ENCODE data around the gene KRTAP12-2.

GRCh38 chr21:44708213-44708865, 41.6 kb upstream of the KRTAP12-2 start:
- no peak for TF ChIP-seq POLR2AphosphoS5 (IDR thresholded peaks at IDR 0.05; ENCODE audit: low read depth, low read length)
- no peak for TF ChIP-seq TAF1 (IDR thresholded peaks at IDR 0.05; ENCODE audit: low read depth, low read length)
- TF ChIP-seq POLR2A (IDR thresholded peaks at IDR 0.05; ENCODE audit: low read depth, low read length) = no peak
- TF ChIP-seq SPI1 (IDR thresholded peaks at IDR 0.05; ENCODE audit: low read depth, low read length) = no peak
- TF ChIP-seq PAX5 (IDR thresholded peaks at IDR 0.05; ENCODE audit: insufficient read depth, low read length, severe bottlenecking) = no peak
- TF ChIP-seq POU2F2 (IDR thresholded peaks at IDR 0.05; ENCODE audit: low read depth, low read length) = no peak
